ENCODE results near the gene SLC23A1. TPM values are rescaled to one million over a fixed set of nuclear protein-coding genes. Genes with fewer than 3 reads are reported as not detected.
A peak's percentile ranks its signal among the peaks of the same experiment; 100 is the strongest.

The SLC23A1 gene
- total and polyA plus RNA-seq, 2 of the 13 experiments (the other 11 are each of a cell fraction or from before 2014, with no cell fraction given) = 6.0 to 6.6 TPM

DNA sequence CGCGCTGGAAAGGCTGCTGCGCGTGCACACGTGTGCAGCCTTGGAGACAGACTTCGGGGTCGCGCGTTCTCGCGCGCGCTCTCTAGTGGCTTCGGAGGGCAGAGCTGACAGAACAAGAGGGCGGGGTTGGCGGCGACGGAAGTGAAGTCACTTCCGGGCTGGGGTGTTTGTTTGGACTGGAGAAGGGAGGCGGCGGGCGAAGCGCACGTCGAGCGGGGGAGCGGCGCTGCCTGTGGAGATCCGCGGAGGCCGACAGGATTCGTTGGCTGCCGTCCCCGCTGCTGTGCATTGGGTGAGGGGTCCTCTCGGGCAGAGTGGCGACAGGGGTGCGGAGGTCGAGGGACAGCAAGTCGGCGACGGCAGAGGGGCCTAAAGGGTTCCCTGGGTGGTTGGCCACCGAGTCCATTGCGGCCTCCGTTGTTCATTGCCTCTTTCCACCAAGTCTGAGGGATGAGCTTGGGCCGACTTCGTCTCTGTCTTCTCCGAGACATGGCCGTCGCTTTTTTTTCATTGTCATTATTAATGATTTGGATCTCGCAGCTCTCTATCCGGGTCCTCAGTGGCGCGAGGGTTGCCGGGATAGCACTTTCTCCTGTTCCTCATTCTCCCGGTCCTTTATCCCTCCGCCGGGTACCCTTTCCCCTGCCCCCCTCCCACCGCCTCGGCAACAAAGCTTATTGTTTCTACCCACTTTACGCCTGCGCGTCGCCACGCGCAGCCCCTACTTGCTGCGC is 41.2 kb downstream of the SLC23A1 start, which contains the start of gene PAIP2 (continued):
- TF ChIP-seq, protein P1, sequence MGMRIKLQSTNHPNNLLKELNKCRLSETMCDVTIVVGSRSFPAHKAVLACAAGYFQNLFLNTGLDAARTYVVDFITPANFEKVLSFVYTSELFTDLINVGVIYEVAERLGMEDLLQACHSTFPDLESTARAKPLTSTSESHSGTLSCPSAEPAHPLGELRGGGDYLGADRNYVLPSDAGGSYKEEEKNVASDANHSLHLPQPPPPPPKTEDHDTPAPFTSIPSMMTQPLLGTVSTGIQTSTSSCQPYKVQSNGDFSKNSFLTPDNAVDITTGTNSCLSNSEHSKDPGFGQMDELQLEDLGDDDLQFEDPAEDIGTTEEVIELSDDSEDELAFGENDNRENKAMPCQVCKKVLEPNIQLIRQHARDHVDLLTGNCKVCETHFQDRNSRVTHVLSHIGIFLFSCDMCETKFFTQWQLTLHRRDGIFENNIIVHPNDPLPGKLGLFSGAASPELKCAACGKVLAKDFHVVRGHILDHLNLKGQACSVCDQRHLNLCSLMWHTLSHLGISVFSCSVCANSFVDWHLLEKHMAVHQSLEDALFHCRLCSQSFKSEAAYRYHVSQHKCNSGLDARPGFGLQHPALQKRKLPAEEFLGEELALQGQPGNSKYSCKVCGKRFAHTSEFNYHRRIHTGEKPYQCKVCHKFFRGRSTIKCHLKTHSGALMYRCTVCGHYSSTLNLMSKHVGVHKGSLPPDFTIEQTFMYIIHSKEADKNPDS (CRISPR knock-in tag; IDR thresholded peaks at IDR 0.05) = no peak
- TF ChIP-seq NCOR1 (IDR thresholded peaks at IDR 0.05; ENCODE audit: borderline replicate concordance, low read length) = no peak; the same call in 1 of the 2 replicates
- TF ChIP-seq, protein P2, sequence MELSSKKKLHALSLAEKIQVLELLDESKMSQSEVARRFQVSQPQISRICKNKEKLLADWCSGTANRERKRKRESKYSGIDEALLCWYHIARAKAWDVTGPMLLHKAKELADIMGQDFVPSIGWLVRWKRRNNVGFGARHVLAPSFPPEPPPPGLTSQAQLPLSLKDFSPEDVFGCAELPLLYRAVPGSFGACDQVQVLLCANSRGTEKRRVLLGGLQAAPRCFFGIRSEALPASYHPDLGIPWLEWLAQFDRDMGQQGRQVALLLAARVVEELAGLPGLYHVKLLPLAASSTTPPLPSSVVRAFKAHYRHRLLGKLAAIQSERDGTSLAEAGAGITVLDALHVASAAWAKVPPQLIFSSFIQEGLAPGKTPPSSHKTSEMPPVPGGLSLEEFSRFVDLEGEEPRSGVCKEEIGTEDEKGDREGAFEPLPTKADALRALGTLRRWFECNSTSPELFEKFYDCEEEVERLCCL (CRISPR knock-in tag; IDR thresholded peaks at IDR 0.05; ENCODE audit: borderline replicate concordance) = no peak; the same call in 1 of the 2 replicates
- no peak for TF ChIP-seq ZNF570 (CRISPR knock-in tag; IDR thresholded peaks at IDR 0.05; ENCODE audit: borderline replicate concordance)
- 0 out of 2 replicates have a peak, but pooled peaks have one; percentile 68 for TF ChIP-seq ZNF337 (CRISPR knock-in tag; IDR thresholded peaks at IDR 0.05; ENCODE audit: borderline replicate concordance, low read depth)
- TF ChIP-seq, protein P3, sequence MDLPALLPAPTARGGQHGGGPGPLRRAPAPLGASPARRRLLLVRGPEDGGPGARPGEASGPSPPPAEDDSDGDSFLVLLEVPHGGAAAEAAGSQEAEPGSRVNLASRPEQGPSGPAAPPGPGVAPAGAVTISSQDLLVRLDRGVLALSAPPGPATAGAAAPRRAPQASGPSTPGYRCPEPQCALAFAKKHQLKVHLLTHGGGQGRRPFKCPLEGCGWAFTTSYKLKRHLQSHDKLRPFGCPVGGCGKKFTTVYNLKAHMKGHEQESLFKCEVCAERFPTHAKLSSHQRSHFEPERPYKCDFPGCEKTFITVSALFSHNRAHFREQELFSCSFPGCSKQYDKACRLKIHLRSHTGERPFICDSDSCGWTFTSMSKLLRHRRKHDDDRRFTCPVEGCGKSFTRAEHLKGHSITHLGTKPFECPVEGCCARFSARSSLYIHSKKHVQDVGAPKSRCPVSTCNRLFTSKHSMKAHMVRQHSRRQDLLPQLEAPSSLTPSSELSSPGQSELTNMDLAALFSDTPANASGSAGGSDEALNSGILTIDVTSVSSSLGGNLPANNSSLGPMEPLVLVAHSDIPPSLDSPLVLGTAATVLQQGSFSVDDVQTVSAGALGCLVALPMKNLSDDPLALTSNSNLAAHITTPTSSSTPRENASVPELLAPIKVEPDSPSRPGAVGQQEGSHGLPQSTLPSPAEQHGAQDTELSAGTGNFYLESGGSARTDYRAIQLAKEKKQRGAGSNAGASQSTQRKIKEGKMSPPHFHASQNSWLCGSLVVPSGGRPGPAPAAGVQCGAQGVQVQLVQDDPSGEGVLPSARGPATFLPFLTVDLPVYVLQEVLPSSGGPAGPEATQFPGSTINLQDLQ (CRISPR knock-in tag; IDR thresholded peaks at IDR 0.05) = 0 out of 2 replicates have a peak, but pooled peaks have one; percentile 39
- no peak; the same call in 1 of the 2 replicates for TF ChIP-seq ZNF629 (CRISPR knock-in tag; conservative IDR thresholded peaks at IDR 0.05)
- TF ChIP-seq ZNF768 (CRISPR knock-in tag; IDR thresholded peaks at IDR 0.05) = peak; percentile 67; the same call in 1 of the 2 replicates
- TF ChIP-seq ZNF766 (CRISPR knock-in tag; IDR thresholded peaks at IDR 0.05; ENCODE audit: borderline replicate concordance) = 0 out of 2 replicates have a peak, but pooled peaks have one; percentile 65
- TF ChIP-seq SRSF1 (optimal IDR thresholded peaks at IDR 0.05; ENCODE audit: low read depth, low read length) = peak; percentile 80
- no peak for TF ChIP-seq ZNF251 (CRISPR knock-in tag; IDR thresholded peaks at IDR 0.05)
- no peak for TF ChIP-seq ZBTB42 (CRISPR knock-in tag; IDR thresholded peaks at IDR 0.05)
- TF ChIP-seq ZNF839 (CRISPR knock-in tag; IDR thresholded peaks at IDR 0.05; ENCODE audit: borderline replicate concordance) = no peak; the same call in 1 of the 2 replicates

Data from HepG2 (cell line).